ENCODE results near the gene CPN1.
"Not testable (repeated sequence)": the region's sequence is repeated elsewhere in the genome, so short reads cannot be mapped to it uniquely, and the experiment has no call there.

Gene CPN1

DNA sequence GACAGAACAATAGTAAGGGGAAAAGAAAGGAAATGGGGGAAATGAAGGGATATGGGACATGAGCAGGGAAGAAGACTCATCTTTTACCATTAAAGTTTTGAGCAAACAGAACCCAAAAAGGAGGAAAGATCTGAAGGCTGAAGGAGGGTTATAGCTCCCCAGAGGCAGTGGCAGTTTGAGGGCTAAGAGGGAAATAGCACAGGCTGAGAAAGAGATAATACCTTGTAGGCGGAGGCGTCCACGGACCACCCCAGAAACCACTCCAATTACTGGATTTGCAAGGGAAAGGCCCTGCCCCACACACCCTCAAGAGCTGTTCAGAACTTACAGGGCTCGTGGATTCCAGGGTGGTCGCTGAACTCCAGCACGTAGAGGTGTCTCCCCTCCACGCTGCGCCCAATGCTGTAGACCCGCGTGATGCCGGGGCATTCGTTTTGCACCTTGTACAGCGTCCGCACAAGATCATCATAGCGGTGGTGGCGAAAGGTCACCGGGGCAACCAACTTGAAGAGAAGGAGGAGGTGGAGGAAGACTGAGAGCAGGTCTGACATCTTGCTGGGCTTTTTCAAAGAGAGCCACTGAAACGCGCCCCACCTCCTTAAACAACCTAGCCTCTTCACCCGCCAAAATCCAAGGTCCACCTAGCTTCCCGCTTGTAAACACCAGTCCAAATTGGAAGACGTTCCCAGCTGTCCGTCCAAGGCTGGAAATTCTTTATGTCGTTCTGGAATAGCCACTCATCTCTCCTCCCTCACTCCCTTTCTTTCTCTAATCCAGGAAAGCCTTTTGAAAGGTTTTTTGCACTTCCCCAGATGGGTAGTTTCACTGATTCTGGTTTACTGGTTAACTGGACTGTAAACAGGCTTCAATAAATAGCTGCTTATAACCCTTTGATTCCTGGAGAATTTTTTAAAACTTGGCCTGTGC is at the start of gene CPN1:
Gene CPN1 (minus strand): TSS at position 795 of the 927 bp plus-strand sequence. CDS start 244 bp downstream, at position 551.
- DNase-seq: no peak

DNA sequence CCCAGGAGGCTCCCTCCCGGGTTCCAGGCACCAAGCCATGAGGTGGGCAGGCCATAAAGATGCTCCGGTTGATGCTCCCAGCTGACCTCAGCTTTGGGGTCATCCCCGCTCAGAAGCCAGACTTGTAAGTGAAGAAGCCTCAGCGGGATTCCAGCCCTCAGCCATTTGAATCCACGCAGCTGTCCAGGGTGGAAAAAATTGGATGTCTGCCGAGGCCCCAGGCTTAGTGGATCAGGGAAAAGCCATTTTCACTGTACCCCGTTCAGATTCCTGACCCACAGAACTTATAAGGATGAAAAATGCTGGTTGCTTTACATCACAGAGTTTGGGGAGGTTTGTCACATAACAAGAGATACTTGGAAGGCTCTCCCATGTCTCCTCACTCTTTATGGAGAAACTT is 49.2 kb upstream of the CPN1 start:
- no peak for DNase-seq

DNA sequence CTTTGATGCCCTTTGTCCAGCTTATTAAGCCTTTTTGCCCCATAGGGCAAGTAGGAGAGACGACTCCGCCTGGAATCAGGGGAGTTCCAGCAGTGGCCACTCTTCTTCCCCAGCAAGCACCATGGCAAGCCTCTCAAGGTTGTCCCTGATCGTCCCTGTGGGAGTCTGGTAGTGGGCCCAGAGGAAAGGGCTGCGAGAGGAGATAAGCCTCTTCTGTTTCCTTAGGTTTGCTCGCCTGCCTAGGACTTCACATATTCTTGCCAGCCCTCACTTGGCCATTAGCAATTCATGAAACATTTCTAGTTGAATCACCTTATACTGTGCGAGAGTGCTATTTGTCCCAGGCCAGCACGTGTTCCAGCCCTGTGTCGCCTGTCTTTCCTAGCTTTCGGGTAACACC is 47.8 kb upstream of the CPN1 start:
- DNase-seq: no peak

DNA sequence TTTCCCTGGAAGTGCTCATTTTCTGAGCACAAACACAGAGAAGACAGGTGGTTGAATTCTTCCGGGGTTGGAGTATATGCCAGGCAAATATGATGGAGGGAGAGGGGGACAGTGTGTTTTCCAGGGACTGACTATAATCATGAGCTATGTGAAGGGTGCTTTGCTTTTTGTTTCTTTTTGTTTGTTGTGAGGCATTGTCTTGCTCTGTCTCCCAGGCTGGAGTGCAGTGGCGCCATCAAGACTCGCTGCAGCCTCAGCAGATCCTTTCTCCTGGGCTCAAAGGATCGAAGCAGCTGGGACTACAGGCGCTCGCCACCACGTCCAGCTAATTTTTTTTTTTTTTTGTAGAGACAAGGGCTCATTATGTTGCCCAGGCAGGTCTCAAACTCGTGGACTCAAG is 47.3 kb upstream of the CPN1 start:
- DNase-seq: no peak

DNA sequence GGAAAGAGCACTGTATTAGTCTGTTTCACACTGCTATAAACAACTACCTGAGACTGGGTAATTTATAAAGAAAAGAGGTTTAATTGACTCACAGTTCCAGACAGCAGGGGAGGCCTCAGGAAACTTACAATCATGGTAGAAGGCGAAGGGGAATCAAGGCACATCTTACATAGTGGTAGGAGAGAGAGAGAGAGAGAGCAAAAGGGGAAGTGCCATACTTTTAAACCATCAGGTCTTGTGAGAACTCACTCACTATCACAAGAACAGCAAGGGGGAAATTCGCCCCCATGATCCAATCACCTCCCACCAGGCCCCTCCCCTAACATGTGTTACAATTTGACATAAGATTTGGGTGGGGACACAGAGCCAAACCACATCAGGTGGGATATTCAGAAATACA is 43.7 kb upstream of the CPN1 start:
- DNase-seq: not testable (repeated sequence)

DNA sequence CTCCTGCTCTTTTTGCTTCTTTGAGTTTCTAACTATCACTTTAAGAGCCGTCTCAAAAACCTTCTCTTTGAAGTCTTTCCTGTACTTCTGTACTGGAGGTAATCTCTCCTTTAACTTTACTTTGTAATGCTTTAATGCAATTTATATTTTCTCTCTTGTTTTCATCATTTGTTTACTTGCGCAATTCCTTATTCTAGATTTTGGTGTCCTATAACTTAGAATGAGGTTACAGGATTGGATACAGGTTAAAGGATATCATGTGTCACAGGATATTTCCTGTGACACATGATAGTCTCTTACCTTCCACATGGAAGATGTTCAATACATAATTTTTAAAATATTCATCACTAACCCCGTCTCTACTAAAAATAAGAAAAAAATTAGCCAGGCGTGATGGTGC is 42.4 kb upstream of the CPN1 start:
- no peak for DNase-seq

DNA sequence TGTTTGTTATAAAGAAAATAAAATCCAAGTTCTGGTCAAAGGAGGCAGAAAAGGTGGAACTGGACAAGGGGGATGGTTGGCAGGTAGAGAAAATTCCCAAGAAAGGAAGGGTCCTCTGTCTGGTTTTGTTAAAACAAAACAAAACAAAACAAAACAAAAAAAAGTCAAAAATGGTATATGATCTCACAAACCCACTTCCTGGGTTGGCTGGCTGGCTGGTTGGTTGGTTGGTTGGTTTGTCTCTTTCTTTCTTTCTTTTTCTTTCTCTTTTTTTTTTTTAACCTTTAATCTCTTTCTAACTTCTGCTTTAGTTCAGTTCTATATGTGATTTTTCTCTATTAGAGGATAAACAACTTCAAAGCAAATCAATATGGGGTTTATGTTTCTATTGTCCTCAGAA is 41.1 kb upstream of the CPN1 start:
- no peak for DNase-seq

DNA sequence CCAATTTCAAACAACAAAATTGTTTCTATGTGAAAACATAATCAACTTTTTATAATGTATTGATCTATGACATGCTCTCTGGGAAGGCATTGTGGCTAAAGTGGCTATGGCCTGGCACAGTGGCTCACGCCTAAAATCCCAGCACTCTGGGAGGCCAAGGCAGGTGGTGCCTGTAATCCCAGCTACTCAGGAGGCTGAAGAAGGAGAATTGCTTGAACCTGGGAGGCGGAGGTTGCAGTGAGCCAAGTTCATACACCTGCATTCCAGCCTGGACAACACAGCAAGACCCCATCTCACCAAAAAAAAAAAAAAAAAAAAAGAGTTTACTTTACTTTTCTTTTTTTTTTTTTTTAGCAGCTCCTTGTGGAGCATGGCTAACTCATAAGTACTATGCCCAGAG is 38.9 kb upstream of the CPN1 start:
- no peak for DNase-seq

DNA sequence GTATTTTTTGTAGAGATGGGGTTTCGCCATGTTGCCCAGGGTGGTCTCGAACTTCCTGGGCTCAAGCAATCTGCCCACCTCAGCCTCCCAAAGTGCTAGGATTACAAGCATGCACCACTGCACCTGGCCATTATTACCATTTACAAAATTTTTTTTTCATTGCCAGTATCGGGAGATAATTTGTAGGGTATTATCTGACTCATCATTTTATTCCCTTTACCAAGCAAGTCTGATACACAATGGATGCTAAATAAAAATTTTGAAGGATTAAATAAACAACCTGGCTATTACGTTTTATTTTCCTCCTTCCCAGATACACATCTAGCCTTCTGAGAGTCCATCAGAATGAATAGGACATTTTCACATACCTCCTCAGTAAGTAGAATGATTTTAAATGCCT is 38.1 kb upstream of the CPN1 start:
- DNase-seq: no peak

DNA sequence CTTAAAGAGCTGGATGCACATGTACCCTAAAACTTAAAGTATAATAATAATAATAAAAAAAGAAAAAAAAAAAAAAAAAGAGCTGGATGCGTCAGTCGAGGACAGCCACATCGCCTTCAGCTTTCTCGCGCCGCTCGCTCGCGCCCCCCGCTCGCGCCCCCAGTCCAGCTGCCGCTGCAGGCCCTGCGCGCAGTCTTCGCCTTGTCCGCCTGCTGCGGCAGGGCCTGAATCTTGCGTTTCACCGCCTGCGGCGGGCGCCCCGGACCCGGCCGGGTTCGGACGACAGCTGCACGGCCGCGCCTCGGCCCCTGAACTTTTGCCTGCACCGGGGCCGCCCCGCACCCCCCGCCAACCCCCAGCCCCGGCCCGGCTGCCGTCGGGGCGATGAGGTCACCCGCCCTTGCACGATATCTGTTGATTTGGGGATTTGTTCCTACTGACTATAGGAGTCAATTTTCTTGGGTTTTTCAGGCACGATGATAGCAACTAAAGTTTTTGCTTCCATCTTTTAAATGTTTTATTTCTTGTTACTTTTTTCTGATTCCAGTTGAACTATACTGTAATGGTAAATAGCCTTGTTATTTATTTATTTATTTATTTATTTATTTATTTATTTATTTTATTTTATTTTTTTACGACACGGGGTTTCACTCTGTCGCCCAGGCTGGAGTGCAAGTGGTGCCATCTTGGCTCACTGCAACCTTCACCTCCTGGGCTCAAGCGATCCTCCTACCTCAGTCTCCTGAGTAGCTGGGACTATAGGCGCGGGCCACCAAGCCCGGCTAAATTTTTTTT is 33.5 kb upstream of the CPN1 start:
- no peak for DNase-seq

DNA sequence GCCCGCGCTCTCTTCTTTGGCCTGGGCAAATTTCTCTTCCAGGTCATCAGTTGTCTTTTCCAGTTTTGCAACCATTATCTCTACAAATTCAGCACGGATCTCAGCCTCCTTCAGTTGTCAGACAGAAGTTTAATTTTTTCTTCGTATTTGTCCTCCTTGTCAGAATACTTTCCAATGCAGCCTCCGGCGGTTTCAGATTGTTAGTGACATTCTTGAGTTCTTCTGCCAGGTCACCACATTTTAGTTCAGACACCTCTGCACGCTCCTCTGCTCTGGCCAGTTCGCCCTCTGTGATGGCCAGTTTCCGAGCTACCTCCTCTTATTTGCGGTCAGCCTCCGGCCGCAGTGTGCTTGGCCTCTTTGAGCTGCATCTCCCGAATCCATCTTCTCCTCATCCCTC is 32.8 kb upstream of the CPN1 start:
- no peak for DNase-seq

DNA sequence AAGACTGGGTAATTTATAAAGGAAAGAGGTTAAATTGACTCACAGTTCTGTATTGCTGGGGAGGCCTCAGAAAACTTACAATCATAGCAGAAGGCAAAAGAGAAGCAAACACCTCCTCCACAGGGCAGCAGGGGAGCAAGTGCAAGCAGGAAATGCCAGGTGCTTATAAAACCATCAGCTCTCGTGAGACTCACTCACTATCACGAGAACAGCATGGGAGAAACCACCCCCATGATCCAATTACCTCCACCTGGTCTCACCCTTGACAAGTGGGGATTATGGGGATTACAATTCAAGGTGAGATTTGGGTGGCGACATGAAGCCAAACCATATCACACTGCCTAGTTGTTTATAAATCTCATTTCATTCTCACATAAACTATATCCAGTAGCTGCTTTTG is 28.0 kb upstream of the CPN1 start:
- DNase-seq: no peak

DNA sequence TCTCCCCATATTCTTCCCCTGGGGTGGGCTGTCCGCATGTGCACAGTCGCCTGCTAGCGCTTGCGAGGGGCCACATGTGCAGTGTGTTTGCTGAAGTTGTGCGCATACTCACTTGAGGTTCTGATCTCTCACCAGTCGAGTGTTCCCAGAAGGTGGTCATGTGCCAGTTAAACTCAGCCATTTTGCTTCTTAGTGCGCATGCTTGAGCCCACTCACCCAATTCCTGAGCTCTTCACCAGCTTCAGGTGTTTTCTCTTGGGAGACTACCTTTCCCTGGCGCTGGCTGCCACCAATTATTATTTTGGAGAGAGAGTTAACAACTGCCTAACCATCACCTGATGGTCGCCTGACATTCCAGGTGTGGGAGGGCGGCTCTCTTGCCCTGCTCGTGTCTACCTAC is 25.2 kb upstream of the CPN1 start:
- no peak for DNase-seq

DNA sequence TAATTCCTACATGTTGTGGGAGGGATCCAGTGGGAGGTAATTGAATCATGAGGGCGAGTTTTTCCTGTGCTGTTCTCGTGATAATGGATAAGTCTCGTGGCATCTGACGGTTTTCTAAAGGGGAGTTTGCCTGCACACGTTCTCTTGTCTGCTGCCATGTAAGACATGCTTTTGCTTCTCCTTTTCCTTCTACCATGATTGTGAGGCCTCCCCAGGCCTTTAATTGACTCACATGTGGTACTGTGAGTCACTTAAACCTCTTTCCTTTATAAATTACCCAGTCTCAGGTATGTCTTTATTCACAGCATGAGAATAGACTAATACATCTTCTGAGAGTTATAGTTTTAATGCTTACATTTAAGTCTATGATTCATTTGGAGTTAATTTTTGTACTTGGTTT is 22.6 kb upstream of the CPN1 start:
- DNase-seq: no peak

DNA sequence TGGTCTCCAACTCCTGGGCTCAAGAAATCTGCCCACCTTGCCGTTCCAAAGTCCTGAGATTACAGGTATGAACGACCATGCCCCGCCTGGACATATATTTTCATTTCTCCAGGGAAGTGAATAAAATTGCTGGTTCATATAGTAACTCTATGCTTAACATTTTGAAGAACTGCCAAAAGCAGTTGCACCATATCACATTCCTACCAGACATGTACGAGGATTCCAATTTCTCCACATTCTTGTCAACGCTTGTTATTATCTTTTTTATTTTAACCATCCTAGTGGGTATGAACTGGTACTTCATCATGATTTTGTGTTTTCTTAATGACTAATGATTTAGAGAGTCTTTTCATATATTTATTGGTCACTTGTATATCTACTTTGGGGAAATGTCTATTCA is 21.9 kb upstream of the CPN1 start:
- DNase-seq: no peak

DNA sequence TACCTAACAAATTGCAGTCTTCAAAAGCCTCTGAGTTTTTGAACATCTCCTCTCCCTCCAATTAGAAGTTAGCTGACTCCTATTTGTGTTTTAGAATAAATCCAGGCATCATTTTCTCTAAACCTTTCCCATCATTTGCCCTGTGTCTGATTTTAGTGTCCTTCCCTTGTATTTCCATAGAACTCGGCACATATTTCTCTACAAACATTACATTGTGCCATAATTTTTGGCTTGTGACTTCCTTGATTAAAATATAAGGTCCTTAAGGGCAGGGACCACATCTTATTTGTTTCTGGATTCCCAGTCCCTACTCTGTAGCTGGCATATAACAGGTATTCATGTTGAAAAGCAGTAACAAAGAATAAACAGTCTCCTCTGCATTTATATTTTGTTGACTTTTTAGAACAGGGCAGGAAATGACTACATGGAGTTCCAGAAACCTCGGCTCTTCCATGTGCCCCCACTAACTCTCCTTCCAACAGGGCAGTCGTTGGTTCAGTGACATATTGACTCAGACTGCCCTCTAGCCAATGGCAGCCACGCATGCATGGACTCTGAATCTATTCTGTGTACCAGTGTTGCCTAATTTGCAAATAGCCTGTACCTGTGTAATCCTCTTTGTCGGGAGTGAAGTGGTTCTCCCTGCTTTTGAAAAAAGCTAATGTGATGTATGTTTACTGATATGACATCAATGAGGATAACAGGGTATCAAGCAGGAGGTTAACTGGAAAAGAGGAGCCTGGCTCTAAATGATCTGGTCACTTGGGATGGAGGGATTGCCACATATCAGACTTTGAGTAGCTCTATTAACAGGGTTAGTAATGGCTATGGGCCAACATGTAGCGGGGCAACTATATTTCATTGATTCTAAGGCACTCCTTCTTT is 19.8 kb upstream of the CPN1 start:
- no peak for DNase-seq

DNA sequence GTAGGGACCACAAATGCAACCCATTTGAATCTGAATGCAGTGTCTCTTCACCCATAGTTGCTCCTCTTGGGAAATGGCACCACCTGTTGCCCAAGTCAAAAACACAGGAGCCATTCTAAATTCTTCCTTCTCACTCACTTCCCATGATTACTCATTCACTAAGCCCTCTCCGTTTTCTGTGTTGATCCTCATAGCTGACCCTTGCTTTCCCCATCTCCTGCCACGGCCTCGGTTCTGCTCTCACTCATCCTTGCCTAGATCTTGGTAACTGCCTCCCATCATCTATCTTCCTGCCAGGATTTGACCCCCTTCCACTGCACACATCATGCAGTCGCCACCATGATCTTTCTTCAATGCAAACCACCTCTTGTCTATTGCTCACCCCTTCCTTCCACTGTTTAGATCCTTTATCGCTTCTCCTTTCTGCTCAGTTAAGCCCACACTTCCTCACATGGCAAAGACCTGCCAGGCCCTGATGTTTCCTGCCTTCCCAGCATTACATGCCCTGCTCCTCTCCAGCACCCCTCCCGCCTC is 19.0 kb upstream of the CPN1 start:
- no peak for DNase-seq

DNA sequence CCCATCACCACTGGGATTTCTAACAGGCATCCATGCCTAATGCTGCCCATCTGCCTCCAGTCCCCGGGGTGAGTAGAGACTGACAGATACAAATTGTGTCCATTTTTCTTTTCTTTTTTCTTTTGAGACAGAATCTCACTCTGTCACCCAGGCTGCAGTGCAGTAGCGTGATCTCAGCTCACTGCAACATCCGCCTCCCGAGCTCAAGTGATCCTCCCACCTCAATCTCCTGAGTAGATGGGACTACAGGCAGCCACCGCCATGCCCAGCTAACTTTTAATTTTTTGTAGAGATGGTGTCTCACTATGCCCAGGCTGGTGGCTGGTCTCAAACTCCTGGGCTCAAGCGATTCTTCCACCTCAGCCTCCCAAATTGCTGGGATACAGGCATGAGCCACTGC is 7.6 kb upstream of the CPN1 start:
- no peak for DNase-seq

DNA sequence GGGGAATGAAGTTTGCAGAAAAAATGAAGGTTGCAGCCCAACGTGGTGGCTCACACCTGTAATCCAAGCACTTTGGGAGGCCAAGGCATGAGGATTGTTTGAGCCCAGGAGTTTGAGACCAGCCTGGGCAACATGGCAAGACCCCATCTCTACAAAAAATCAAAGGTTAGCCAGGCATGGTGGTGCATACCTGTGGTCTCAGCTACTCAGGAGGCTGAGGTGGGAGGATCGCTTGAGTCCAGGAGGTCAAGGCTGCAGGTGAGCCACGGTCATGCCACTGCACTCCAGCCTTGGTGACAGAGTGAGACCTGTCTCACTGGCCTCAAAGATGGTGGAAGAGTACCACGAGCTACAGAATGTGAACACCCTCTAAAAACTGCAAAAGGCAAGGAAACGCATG is 5.0 kb upstream of the CPN1 start:
- DNase-seq: not testable (repeated sequence)

DNA sequence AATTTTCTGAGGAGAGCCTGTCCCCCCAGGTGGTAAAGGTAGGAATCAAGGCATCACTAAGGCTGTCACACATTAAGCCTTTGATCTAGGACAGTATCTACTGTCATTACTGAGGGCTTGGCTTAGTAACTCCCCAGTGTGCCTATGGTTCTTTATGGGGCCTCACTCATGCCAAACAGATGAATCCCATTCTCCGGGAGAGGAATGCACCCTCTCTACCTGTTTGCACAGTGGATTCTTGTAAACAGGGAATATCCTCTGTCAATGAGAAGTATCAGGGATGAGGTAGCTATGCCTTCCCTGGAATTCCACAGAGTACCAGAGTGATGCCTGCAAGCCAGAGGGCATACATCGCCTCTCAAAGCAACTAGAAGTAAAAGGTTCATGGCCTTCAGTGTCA is 3.9 kb upstream of the CPN1 start:
- DNase-seq: no peak

DNA sequence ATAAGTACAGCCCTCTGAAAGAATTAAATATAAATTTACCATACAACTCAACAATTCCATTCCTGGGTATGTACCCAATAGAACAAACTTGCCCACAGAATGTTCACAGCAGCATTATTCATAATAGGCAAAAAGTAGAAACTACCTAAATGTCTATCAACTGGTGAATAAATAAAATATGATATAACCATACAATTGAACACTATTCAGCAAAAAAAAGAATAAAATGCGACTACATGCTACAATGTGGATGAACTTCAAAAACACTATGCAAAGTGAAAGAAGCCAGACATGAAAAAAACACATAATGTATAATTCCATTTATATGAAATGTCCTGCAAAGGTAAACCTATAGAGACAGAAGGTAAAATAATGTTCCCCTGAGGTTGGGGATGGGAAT is 2.0 kb upstream of the CPN1 start:
- no peak for DNase-seq

DNA sequence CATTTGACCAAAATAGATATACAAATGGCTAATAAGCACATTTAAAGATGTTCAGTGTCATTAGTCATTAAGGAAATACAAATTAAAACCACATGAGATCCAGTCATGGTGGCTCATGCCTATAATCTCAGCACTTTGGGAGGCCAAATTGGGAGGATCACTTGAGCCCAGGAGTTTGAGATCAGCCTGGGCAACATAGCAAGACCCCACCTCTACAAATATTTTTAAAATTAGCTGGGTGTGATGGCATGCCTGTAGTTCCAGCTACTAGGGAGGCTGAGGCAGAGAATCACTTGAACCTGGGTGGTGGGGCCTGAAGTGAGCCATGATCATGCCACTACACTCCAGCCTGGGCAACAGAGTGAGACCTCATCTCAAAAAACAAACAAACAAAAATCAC is 607 bp upstream of the CPN1 start:
- DNase-seq: not testable (repeated sequence)

DNA sequence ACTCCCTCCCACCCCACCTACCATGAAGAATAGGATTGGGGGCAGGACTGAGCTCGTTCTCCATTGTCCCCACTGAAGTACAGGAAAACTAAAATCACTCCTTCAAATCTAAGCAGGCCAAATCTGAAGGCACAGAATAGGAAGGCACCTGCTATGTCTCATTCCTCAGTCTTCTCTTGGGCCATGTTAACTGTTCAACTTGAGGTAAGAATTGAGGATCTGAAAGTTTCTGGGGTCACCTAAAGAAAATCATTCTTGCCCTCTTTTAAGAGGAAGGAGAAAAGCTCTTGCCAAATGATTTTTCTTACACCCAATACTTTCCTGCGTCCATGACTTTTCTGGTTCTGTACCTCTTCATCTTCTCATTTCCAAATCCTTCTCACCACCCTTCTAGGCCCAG is 4.9 kb downstream of the CPN1 start:
- DNase-seq: no peak

Data from CD4-positive, alpha-beta T cell treated with Interleukin-4 for 1 hour (primary cell).